HEK293 (cell line): ENCODE measurements around the gene CDH26.

Experiments
- CTCF ChIA-PET: fragments of 350-600 bp; formaldehyde crosslinking; extraction: SDS; loops from one replicate; lab custom pipeline; 2021; ENCODE audit warnings: antibody characterized with exemption; lab: Yijun Ruan, JAX
- POLR2A ChIA-PET: fragments of 300-600 bp; formaldehyde crosslinking; extraction: SDS; loops from one replicate; lab custom pipeline; 2020; ENCODE audit warnings: antibody characterized with exemption, inconsistent platforms; lab: Yijun Ruan, JAX
- H3K27ac ChIP-seq: fragments of 200-500 bp; sonication (Bioruptor generic); 2 replicates; pipeline ENCODE4 v1.5.1; 2014; ENCODE audit warnings: low read depth, low read length, control low read depth, inconsistent platforms; ENCODE audit errors: extremely low read depth
- H3K36me3 ChIP-seq, 2 experiments: fragments of 200-500 bp in 1 of 2; sonication (Bioruptor generic) in 1 of 2; 1 replicate in 1 of 2; 2 replicates in 1 of 2; pipeline ENCODE4 v1.5.1; 2014 to 2017; ENCODE audit warnings: inconsistent platforms in 2 of 2, low read length in 2 of 2; ENCODE audit not compliant: control insufficient read depth in 2 of 2, insufficient read depth in 1 of 2
- H3K4me1 ChIP-seq: fragments of 200-500 bp; sonication (Bioruptor generic); 2 replicates; pipeline ENCODE4 v1.5.1; 2014; ENCODE audit warnings: mild to moderate bottlenecking, low read length, inconsistent platforms; ENCODE audit not compliant: control insufficient read depth, insufficient read depth
- H3K4me3 ChIP-seq: 2 replicates; pipeline ENCODE4 v1.5.1; 2011; ENCODE audit warnings: low read depth, mild to moderate bottlenecking, control low read depth, low read length, moderate library complexity
- H3K9me3 ChIP-seq: fragments of 200-500 bp; sonication (Bioruptor generic); 2 replicates; pipeline ENCODE4 v1.5.1; 2014; ENCODE audit warnings: low read depth, low read length, inconsistent platforms; ENCODE audit not compliant: control insufficient read depth, insufficient read depth
- BCL6B ChIP-seq: fragments of 450-650 bp; formaldehyde crosslinking; IDR thresholded peaks from 2 replicates; pipeline ENCODE4 v1.5.1; 2017; ENCODE audit warnings: missing biosample characterization, missing genetic modification characterization
- EGR2 ChIP-seq: fragments of 450-650 bp; formaldehyde crosslinking; IDR thresholded peaks from 2 replicates; pipeline ENCODE4 v1.5.1; 2016; ENCODE audit warnings: low read depth, missing biosample characterization, missing genetic modification characterization
- HOXA7 ChIP-seq: sonication (generic); formaldehyde crosslinking; IDR thresholded peaks from 2 replicates; pipeline ENCODE4 v1.8.1; 2022; ENCODE audit warnings: missing genetic modification reagents, borderline replicate concordance
- IKZF3 ChIP-seq: fragments of 450-650 bp; IDR thresholded peaks from 2 replicates; pipeline ENCODE4 v1.5.0; 2018; ENCODE audit warnings: missing biosample characterization, mild to moderate bottlenecking, missing genetic modification characterization, moderate library complexity
- PATZ1 ChIP-seq: fragments of 450-650 bp; formaldehyde crosslinking; IDR thresholded peaks from 2 replicates; pipeline ENCODE4 v1.5.1; 2016; ENCODE audit warnings: missing biosample characterization, missing genetic modification characterization
- PRDM6 ChIP-seq: fragments of 450-650 bp; formaldehyde crosslinking; IDR thresholded peaks from 2 replicates; pipeline ENCODE4 v1.5.1; 2017; ENCODE audit warnings: missing biosample characterization, missing genetic modification characterization
- SCRT1 ChIP-seq: fragments of 450-650 bp; formaldehyde crosslinking; IDR thresholded peaks from 2 replicates; pipeline ENCODE4 v1.5.1; 2016; ENCODE audit warnings: missing biosample characterization, missing genetic modification characterization, borderline replicate concordance
- SCRT2 ChIP-seq: fragments of 450-650 bp; formaldehyde crosslinking; IDR thresholded peaks from 2 replicates; pipeline ENCODE4 v1.5.1; 2016; ENCODE audit warnings: missing biosample characterization, missing genetic modification characterization
- WT1 ChIP-seq: fragments of 450-650 bp; formaldehyde crosslinking; IDR thresholded peaks from 2 replicates; pipeline ENCODE4 v1.5.1; 2016; ENCODE audit warnings: missing biosample characterization, missing genetic modification characterization
- ZBTB17 ChIP-seq: fragments of 450-650 bp; formaldehyde crosslinking; IDR thresholded peaks from 2 replicates; pipeline ENCODE4 v1.5.1; 2016; ENCODE audit warnings: missing biosample characterization, missing genetic modification characterization
- ZBTB8A ChIP-seq: fragments of 450-650 bp; formaldehyde crosslinking; IDR thresholded peaks from 2 replicates; pipeline ENCODE4 v1.5.1; 2016; ENCODE audit warnings: missing biosample characterization, missing genetic modification characterization
- ZNF155 ChIP-seq: fragments of 450-650 bp; formaldehyde crosslinking; IDR thresholded peaks from 2 replicates; pipeline ENCODE4 v1.5.1; 2016; ENCODE audit warnings: missing biosample characterization, missing genetic modification characterization
- ZNF157 ChIP-seq: fragments of 450-650 bp; formaldehyde crosslinking; IDR thresholded peaks from 2 replicates; pipeline ENCODE4 v1.5.1; 2016; ENCODE audit warnings: missing biosample characterization, missing genetic modification characterization
- ZNF221 ChIP-seq: fragments of 450-650 bp; formaldehyde crosslinking; IDR thresholded peaks from 2 replicates; pipeline ENCODE4 v1.5.1; 2017; ENCODE audit warnings: missing biosample characterization, missing genetic modification characterization, borderline replicate concordance
- ZNF362 ChIP-seq: fragments of 450-650 bp; formaldehyde crosslinking; IDR thresholded peaks from 2 replicates; pipeline ENCODE4 v1.5.1; 2016; ENCODE audit warnings: missing biosample characterization, missing genetic modification characterization
- ZNF433 ChIP-seq: fragments of 450-650 bp; formaldehyde crosslinking; IDR thresholded peaks from 2 replicates; pipeline ENCODE4 v1.5.1; 2016; ENCODE audit warnings: missing biosample characterization, missing genetic modification characterization, low read depth
- ZNF654 ChIP-seq: fragments of 450-650 bp; formaldehyde crosslinking; IDR thresholded peaks from 2 replicates; pipeline ENCODE4 v1.5.1; 2016; ENCODE audit warnings: low read depth, missing biosample characterization, missing genetic modification characterization
- ZSCAN18 ChIP-seq: fragments of 450-650 bp; formaldehyde crosslinking; IDR thresholded peaks from 2 replicates; pipeline ENCODE4 v1.5.1; 2016; ENCODE audit warnings: missing biosample characterization, missing genetic modification characterization

CDH26 gene

GRCh38 chr20:59948212-59948611 lies 10.0 kb upstream of the CDH26 start:
- POLR2A ChIA-PET = no interaction called here
- Histone ChIP-seq H3K4me1 (0 out of 2 replicates have a peak, but pooled peaks cover 7% of the 10 kb centered on the region), H3K27ac (no peak overlapping the region), H3K36me3 (peaks cover 7 to 22% of the 10 kb centered on the region in 2 experiments), H3K4me3 (no peak overlapping the region), H3K9me3 (no peaks in the 10 kb centered on the region)
- TF ChIP-seq IKZF3 (tag by site-specific recombination) = no peak
- no peak for TF ChIP-seq PATZ1
- no peak for TF ChIP-seq ZNF221 (tag by site-specific recombination)
- no peak for TF ChIP-seq ZNF433 (tag by site-specific recombination)
- CTCF ChIA-PET = interaction anchor here (0.6 to 2.4 kb wide), 10 partner anchors 8 to 916 kb away, joined by 3 to 8 read pairs (median 4); partner anchors contain the start of genes FAM217B, PPP1R3D and SYCP2

- ChIA-PET POLR2A (interaction anchor here (0.7 to 2.7 kb wide), 2 partner anchors 8 to 14 kb away, joined by 3 to 6 read pairs; partner anchors contain the start of genes FAM217B and PPP1R3D), CTCF (interaction anchor here (0.6 to 2.4 kb wide), 15 partner anchors 9 to 1990 kb away, joined by 3 to 8 read pairs (median 3); partner anchors contain the start of genes FAM217B, PPP1R3D and SYCP2)
- Histone ChIP-seq H3K9me3 (no peaks in the 10 kb centered on the region), H3K4me3 (no peak overlapping the region), H3K36me3 (peaks cover under 1 to 14% of the 10 kb centered on the region in 2 experiments), H3K27ac (no peak overlapping the region), H3K4me1 (0 out of 2 replicates have a peak, but pooled peaks cover 7% of the 10 kb centered on the region)
- TF ChIP-seq ZSCAN18 (no peak), ZNF654 (tag by site-specific recombination) (peak; percentile 81), BCL6B (tag by site-specific recombination) (no peak), EGR2 (tag by site-specific recombination) (no peak), ZNF362 (tag by site-specific recombination) (peak; percentile 64; the same call in 1 of the 2 replicates), ZNF155 (tag by site-specific recombination) (no peak)
Measured at GRCh38 chr20:59948828-59949720, 9.1 kb upstream of the CDH26 start.

- POLR2A ChIA-PET = interaction anchor here (2.7 kb wide), 1 partner anchor 9 kb away, joined by 6 read pairs; the partner anchor contains the start of genes FAM217B and PPP1R3D
- H3K36me3 ChIP-seq = peaks cover 0 to 6% of the 10 kb centered on the region in 2 experiments; a peak in 2 of 3 replicates
- CTCF ChIA-PET = interaction anchor here (1.0 to 3.0 kb wide), 5 partner anchors 10 to 313 kb away, joined by 3 to 12 read pairs (median 7); partner anchors contain the start of genes FAM217B, PPP1R3D and SYCP2
Measured at GRCh38 chr20:59949911-59950310, 8.3 kb upstream of the CDH26 start.

More at GRCh38 chr20:59949911-59950310, 8.3 kb upstream of the CDH26 start:
- no peak overlapping the region for H3K27ac ChIP-seq
- no peaks in the 10 kb centered on the region for H3K9me3 ChIP-seq
- TF ChIP-seq PRDM6 (peak; percentile 63), SCRT1 (tag by site-specific recombination) (peak; percentile 43; the same call in 1 of the 2 replicates), ZBTB17 (no peak), SCRT2 (tag by site-specific recombination) (peak; percentile 51), WT1 (tag by site-specific recombination) (peak; percentile 70), ZNF157 (tag by site-specific recombination) (no peak), HOXA7 (CRISPR knock-in tag) (no peak), ZBTB8A (tag by site-specific recombination) (0 out of 2 replicates have a peak, but pooled peaks have one; percentile 20)
- no peak overlapping the region for H3K4me3 ChIP-seq
- 0 out of 2 replicates have a peak, but pooled peaks cover 7% of the 10 kb centered on the region for H3K4me1 ChIP-seq
